NCI-H1105 treated with DMSO at 0.1 percent for 48 hours (cell line): ENCODE results near the gene WNT8A.

Experiments used
- DNase-seq: peaks from one replicate; lab custom pipeline; 2025; lab: John Stamatoyannopoulos, UW

WNT8A gene

DNA sequence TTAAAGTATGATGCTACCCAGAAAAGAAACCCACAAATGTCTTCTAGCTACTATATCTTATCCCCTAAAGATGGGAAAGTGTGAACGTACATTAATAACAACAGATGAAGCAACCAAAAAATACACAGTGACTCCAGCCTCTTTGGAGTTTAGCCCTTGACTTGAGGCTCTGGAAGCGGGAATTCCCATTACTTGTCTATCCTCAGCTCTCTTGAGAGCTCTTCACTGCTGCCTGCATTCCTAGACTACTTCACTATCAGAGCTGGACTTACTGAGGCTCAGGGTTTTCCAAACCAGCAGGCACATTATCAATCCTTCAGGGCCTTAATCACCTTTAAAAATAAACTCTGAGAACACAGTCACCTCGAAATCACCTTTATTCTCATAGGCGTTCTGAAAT lies 56.4 kb downstream of the WNT8A start:
- DNase-seq = no peak
